Peyer's patch (tissue), 4 donors: ENCODE results near the gene ZCCHC8. TPM values are rescaled to one million over a fixed set of nuclear protein-coding genes. Genes with fewer than 3 reads are reported as not detected.

Experiments used
- DNase-seq, 3 donors: peaks; one replicate each; pipeline ENCODE4 v3.0.0-alpha.2; 2017 to 2019
- H3K27ac ChIP-seq, 4 donors: fragments of 200-600 bp; sonication (generic); one replicate each; pipeline ENCODE4 v1.5.1; 2016 to 2019
- H3K27me3 ChIP-seq, 2 donors: fragments of 200-600 bp; sonication (generic); one replicate each; pipeline ENCODE4 v1.5.1; 2019
- H3K36me3 ChIP-seq, 3 donors: fragments of 200-600 bp; sonication (generic); one replicate each; pipeline ENCODE4 v1.5.1; 2016 to 2019
- H3K4me1 ChIP-seq, 4 donors: fragments of 200-600 bp; sonication (generic); one replicate each; pipeline ENCODE4 v1.5.1; 2016 to 2019
- H3K4me3 ChIP-seq, 4 donors: fragments of 200-600 bp; sonication (generic); 1 replicate in 3 of 4; 2 replicates in 1 of 4; pipeline ENCODE4 v1.5.1; 2016 to 2019; ENCODE audit warnings: mild to moderate bottlenecking in 1 of 4
- H3K9me3 ChIP-seq, 4 donors: fragments of 200-600 bp; sonication (generic); one replicate each; pipeline ENCODE4 v1.5.1; 2016 to 2019; ENCODE audit warnings: mild to moderate bottlenecking in 1 of 4
- CTCF ChIP-seq, 6 experiments: fragments of 450-650 bp in 4 of 6; fragments of 200-600 bp in 2 of 6; sonication (generic) in 1 of 6; IDR thresholded peaks; one replicate each; pipeline ENCODE4 v1.5.1; 2017 to 2019; ENCODE audit warnings: antibody characterized with exemption in 6 of 6, mild to moderate bottlenecking in 3 of 6, moderate library complexity in 1 of 6
- POLR2A ChIP-seq, 2 donors: fragments of 450-650 bp; IDR thresholded peaks; one replicate each; pipeline ENCODE4 v1.5.1; 2017; ENCODE audit warnings: antibody characterized with exemption in 2 of 2, mild to moderate bottlenecking in 2 of 2, moderate library complexity in 2 of 2
- total RNA-seq, 4 donors: library from RNA; depleted of rRNA; stranded (reverse); fragments of >200 nt; gene quantifications; one replicate each; pipeline ENCODE4 v1.1.0, GENCODE V29; 2016

The ZCCHC8 gene
- total RNA-seq, 4 donors from 2014 or later, result 20.5 to 59.4 (median 28.4) TPM

GRCh38 chr12:122526683-122527477 is 26.1 kb upstream of the ZCCHC8 start, which contains the start of the genes KNTC1 and RSRC2:
TSS of gene KNTC1 (plus strand) at chr12:122527249. CDS start at chr12:122530064, 2,815 bp downstream.
TSS of gene RSRC2 (minus strand) at chr12:122526936. CDS start at chr12:122526853, 83 bp downstream.
- Histone ChIP-seq H3K27me3 (no peaks in the 10 kb centered on the region), H3K4me3 (peak within 1 kb of the TSS; percentile 64 to 80 (median 72)), H3K4me1 (peaks cover 0 to 42% (median 11%) of the 10 kb centered on the region in 4 donors), H3K9me3 (no peaks in the 10 kb centered on the region), H3K27ac (peak within 1 kb of the TSS; percentile 95 to 99 (median 98)), H3K36me3 (peaks cover 0 to 9% (median 0%) of the 10 kb centered on the region in 3 donors)
- TF ChIP-seq POLR2A (IDR thresholded peaks at IDR 0.05), result peak; percentile 98
- no peak for TF ChIP-seq CTCF (IDR thresholded peaks at IDR 0.05)
- peak; percentile 95 to 100 (median 99) for DNase-seq

DNA sequence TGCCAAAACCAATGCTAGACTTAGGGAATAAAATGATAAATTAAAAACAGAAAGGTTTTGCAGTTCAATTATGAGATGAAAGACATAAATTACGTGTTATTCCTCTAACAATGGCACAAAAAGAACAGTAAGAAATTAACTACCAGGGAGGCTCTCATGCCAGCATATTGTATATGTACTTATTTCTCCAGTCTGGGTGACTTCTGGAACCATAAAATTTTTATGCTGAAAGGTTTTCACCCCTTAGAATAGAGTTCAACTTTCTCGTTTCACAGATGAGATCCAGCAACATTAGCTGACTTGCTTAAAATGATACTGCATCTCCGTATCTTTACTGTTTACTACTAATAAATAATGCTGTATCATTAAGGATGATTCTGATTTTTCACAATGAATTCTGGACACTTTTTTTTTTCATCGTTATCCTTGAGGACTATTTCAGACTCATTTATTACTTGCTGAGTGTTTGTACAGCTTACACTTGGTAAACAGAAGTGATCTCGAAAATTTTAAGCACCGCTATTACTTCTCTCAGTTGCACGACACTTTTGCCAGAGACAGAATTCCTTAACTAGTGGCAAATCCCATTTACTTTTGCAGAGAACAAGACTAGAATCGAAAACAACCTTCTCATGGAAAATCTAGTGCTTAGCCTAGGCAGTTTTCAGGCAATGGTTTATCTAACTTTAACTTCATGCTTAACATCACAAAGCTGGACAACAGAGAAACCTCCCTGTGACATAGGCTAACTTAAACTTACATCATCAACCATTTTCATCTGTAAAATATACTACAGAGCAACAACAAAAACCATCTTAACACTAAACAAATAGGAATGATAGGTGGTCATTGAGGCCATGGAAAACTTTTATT is 23.4 kb upstream of the ZCCHC8 start:
- Histone ChIP-seq H3K27ac (peak overlapping the region in 1 of 4 donors; percentile 9), H3K4me1 (peaks cover 0 to 45% (median 11%) of the 10 kb centered on the region in 4 donors), H3K27me3 (no peaks in the 10 kb centered on the region), H3K36me3 (peaks cover 0 to 37% (median 0%) of the 10 kb centered on the region in 3 donors), H3K4me3 (peak overlapping the region; percentile 0 to 55 (median 22)), H3K9me3 (no peaks in the 10 kb centered on the region)
- DNase-seq, result no peak
- no peak for TF ChIP-seq POLR2A (IDR thresholded peaks at IDR 0.05)
- TF ChIP-seq CTCF (IDR thresholded peaks at IDR 0.05), result no peak

GRCh38 chr12:122523280-122523679 is 22.5 kb upstream of the ZCCHC8 start:
- no peak for DNase-seq
- Histone ChIP-seq H3K36me3 (peaks cover 0 to 45% (median 0%) of the 10 kb centered on the region in 3 donors), H3K4me3 (peak overlapping the region in 3 of 4 donors; percentile 0 to 55 (median 19)), H3K9me3 (no peaks in the 10 kb centered on the region), H3K27me3 (no peaks in the 10 kb centered on the region), H3K4me1 (peaks cover 0 to 45% (median 11%) of the 10 kb centered on the region in 4 donors), H3K27ac (no peak overlapping the region)
- TF ChIP-seq CTCF (IDR thresholded peaks at IDR 0.05) (no peak), POLR2A (IDR thresholded peaks at IDR 0.05) (no peak)

DNA sequence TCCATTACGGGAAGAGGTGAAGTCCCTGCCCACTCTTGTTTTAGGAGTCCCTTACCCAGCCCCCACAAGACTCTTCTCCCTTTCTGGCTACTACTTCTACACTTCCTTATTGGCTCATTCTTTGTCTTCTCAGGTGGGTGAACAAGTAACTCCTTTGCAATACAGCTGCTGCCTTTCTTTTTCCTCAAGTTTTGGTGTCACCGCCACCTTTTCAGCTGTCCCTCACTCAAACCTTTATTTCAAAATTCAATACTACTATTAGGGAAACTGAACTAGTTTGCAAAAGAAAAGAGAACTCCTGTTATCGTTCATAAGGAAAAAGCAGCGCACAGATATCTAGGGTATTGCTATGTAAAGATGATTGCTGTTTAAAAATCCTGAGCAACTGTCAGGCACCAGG is 19.9 kb upstream of the ZCCHC8 start:
- Histone ChIP-seq H3K9me3 (no peaks in the 10 kb centered on the region), H3K36me3 (peaks cover 0 to 72% (median 6%) of the 10 kb centered on the region in 3 donors), H3K4me3 (no peak overlapping the region), H3K27ac (no peak overlapping the region), H3K4me1 (peaks cover 0 to 38% (median 11%) of the 10 kb centered on the region in 4 donors), H3K27me3 (no peaks in the 10 kb centered on the region)
- TF ChIP-seq CTCF (IDR thresholded peaks at IDR 0.05), result no peak
- no peak for TF ChIP-seq POLR2A (IDR thresholded peaks at IDR 0.05)
- DNase-seq, result no peak

- H3K36me3 ChIP-seq, result peaks cover 0 to 80% (median 10%) of the 10 kb centered on the region in 3 donors
Measured at GRCh38 chr12:122519418-122519817, 18.7 kb upstream of the ZCCHC8 start.

More at GRCh38 chr12:122519418-122519817, 18.7 kb upstream of the ZCCHC8 start:
- DNase-seq, result no peak
- H3K9me3 ChIP-seq, result no peaks in the 10 kb centered on the region
- H3K27me3 ChIP-seq, result no peaks in the 10 kb centered on the region
- peaks cover 0 to 29% (median 9%) of the 10 kb centered on the region in 4 donors for H3K4me1 ChIP-seq
- TF ChIP-seq POLR2A (IDR thresholded peaks at IDR 0.05) (no peak), CTCF (IDR thresholded peaks at IDR 0.05) (peak in 1 of 6 experiments; percentile 8)
- H3K27ac ChIP-seq, result no peak overlapping the region
- no peak overlapping the region for H3K4me3 ChIP-seq
